Tibial nerve (tissue), 4 donors: ENCODE measurements around the gene VTI1A. TPM values are rescaled to one million over a fixed set of nuclear protein-coding genes. Genes with fewer than 3 reads are reported as not detected.

Experiments used
- DNase-seq, 2 donors: peaks; one replicate each; pipeline ENCODE4 v3.0.0-alpha.2; 2019; ENCODE audit warnings: low spot score in 2 of 2
- H3K27ac ChIP-seq, 4 donors: fragments of 200-600 bp; sonication (generic) in 3 of 4; one replicate each; pipeline ENCODE4 v1.5.1; 2017 to 2019; ENCODE audit warnings: mild to moderate bottlenecking in 1 of 4
- H3K27me3 ChIP-seq, 2 donors: fragments of 200-600 bp; sonication (generic) in 1 of 2; one replicate each; pipeline versions ENCODE4 v1.5.1 to v1.6.0; 2017 to 2019
- H3K36me3 ChIP-seq, 3 donors: fragments of 200-600 bp; sonication (generic); one replicate each; pipeline ENCODE4 v1.5.1; 2018 to 2019
- H3K4me1 ChIP-seq, 4 donors: fragments of 200-600 bp; sonication (generic) in 3 of 4; one replicate each; pipeline ENCODE4 v1.5.1; 2017 to 2019
- H3K4me3 ChIP-seq, 4 donors: fragments of 200-600 bp; sonication (generic) in 3 of 4; one replicate each; pipeline ENCODE4 v1.5.1; 2017 to 2019; ENCODE audit warnings: mild to moderate bottlenecking in 1 of 4, moderate library complexity in 1 of 4
- H3K9me3 ChIP-seq, 4 donors: fragments of 200-600 bp; sonication (generic) in 3 of 4; one replicate each; pipeline ENCODE4 v1.5.1; 2017 to 2019
- EP300 ChIP-seq, 2 donors: sonication (generic); formaldehyde crosslinking; IDR thresholded peaks; one replicate each; pipeline ENCODE4 v1.6.1; 2017; ENCODE audit warnings: antibody characterized with exemption in 2 of 2, mild to moderate bottlenecking in 1 of 2
- POLR2A ChIP-seq, 2 donors: fragments of 450-650 bp; IDR thresholded peaks; one replicate each; pipeline ENCODE4 v1.6.1; 2017; ENCODE audit warnings: antibody characterized with exemption in 2 of 2, mild to moderate bottlenecking in 2 of 2, moderate library complexity in 2 of 2
- WGBS, 2 donors: methylation state at CpG; one replicate each; pipeline ENCODE4 v1.1.5; 2018; 5-methylcytosine and 5-hydroxymethylcytosine counted together
- total RNA-seq, 4 donors: library from RNA; depleted of rRNA; stranded (reverse); fragments of >200 nt; gene quantifications; one replicate each; pipeline ENCODE4 v1.1.0, GENCODE V29; 2016
- TF ChIP-seq, protein P1 (sequence below), 5 experiments: fragments of 200-600 bp in 3 of 5; fragments of 450-650 bp in 2 of 5; sonication (generic) in 3 of 5; IDR thresholded peaks; one replicate each; pipeline ENCODE4 v1.5.1; 2016 to 2019; ENCODE audit warnings: antibody characterized with exemption in 5 of 5, mild to moderate bottlenecking in 3 of 5, moderate library complexity in 2 of 5

The VTI1A gene
- total RNA-seq, 4 donors from 2014 or later: 96.5 to 253 (median 127) TPM

DNA sequence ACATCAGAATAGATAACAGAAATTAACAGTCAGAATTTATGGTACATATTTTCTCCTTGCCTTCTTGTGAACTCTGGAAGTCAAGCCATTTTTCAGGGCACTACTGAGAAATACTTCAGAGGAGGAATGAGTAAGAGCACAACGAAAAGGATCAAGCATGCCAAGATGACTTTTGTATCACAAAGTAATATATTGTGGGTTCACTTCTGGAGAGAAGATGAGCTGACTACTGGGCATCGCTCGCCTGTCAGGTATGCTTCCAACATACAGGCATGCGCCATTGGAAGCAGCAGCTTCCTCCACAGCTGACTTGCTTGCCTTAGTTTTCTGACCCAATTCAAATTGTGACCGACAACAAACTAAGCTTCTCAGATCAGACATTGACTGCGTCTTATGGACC lies 137.3 kb downstream of the VTI1A start:
- no peak for TF ChIP-seq POLR2A (IDR thresholded peaks at IDR 0.05)
- TF ChIP-seq EP300 (IDR thresholded peaks at IDR 0.05): no peak
- TF ChIP-seq, protein P1, sequence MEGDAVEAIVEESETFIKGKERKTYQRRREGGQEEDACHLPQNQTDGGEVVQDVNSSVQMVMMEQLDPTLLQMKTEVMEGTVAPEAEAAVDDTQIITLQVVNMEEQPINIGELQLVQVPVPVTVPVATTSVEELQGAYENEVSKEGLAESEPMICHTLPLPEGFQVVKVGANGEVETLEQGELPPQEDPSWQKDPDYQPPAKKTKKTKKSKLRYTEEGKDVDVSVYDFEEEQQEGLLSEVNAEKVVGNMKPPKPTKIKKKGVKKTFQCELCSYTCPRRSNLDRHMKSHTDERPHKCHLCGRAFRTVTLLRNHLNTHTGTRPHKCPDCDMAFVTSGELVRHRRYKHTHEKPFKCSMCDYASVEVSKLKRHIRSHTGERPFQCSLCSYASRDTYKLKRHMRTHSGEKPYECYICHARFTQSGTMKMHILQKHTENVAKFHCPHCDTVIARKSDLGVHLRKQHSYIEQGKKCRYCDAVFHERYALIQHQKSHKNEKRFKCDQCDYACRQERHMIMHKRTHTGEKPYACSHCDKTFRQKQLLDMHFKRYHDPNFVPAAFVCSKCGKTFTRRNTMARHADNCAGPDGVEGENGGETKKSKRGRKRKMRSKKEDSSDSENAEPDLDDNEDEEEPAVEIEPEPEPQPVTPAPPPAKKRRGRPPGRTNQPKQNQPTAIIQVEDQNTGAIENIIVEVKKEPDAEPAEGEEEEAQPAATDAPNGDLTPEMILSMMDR (IDR thresholded peaks at IDR 0.05): no peak
- H3K4me3 ChIP-seq: no peak overlapping the region
- DNase-seq: no peak
- H3K36me3 ChIP-seq: no peaks in the 10 kb centered on the region
- H3K27me3 ChIP-seq: no peaks in the 10 kb centered on the region
- peaks cover 0 to 50% (median 20%) of the 10 kb centered on the region in 4 donors for H3K4me1 ChIP-seq
- peak overlapping the region in 1 of 4 donors; percentile 12 for H3K27ac ChIP-seq
- 88 to 92% methylated on average over 6 of the region's 6 CpGs for WGBS, 2 donors
- H3K9me3 ChIP-seq: no peaks in the 10 kb centered on the region

DNA sequence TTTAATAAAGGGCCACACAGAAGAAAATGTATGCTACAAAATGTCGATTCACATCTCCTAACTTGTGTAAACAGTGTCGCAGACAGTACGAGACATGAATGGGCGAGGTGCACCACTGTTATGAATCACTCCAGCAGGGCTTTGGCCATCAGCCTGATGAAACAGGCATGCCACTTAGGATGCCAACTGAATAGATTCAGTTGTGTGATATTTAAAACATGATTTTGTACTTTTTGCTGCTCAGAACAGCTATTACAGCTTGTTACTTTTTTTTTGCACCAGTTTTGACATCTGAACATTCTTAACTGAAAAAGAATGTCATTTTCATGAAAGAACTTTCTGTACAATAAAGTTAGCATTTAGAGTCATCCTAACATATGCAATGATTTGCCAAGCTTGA lies 138.1 kb downstream of the VTI1A start:
- DNase-seq: no peak
- H3K27me3 ChIP-seq: no peaks in the 10 kb centered on the region
- no peaks in the 10 kb centered on the region for H3K36me3 ChIP-seq
- TF ChIP-seq, protein P1 (IDR thresholded peaks at IDR 0.05): no peak
- no peak for TF ChIP-seq EP300 (IDR thresholded peaks at IDR 0.05)
- TF ChIP-seq POLR2A (IDR thresholded peaks at IDR 0.05): no peak
- WGBS, 2 donors: 35 to 57% methylated on average over 4 of the region's 4 CpGs
- H3K4me1 ChIP-seq: peaks cover 0 to 50% (median 20%) of the 10 kb centered on the region in 4 donors
- no peaks in the 10 kb centered on the region for H3K9me3 ChIP-seq
- H3K4me3 ChIP-seq: no peak overlapping the region
- peak overlapping the region in 1 of 4 donors; percentile 15 for H3K27ac ChIP-seq

DNA sequence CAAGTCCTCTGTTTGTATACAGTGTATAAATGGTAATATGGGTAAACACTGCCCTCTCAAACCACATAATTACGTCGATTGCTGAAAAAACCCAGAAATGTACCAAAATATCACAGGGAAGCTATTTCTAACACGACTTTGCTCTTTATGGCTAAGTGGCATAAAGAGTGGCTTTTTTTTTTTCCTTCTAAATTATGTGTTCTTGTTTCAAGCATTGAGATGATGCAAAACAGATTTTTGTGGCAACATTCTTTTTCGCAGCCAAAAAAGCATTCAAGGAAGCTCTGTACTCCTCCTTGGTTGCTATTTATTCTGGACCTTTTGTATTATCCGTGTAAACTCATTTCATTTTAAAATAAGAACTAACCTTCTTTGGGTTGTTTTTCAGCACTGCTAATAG lies 138.9 kb downstream of the VTI1A start:
- H3K4me1 ChIP-seq: peaks cover 0 to 50% (median 20%) of the 10 kb centered on the region in 4 donors
- WGBS, 2 donors: 35 to 36% methylated on average over 5 of the region's 5 CpGs

DNA sequence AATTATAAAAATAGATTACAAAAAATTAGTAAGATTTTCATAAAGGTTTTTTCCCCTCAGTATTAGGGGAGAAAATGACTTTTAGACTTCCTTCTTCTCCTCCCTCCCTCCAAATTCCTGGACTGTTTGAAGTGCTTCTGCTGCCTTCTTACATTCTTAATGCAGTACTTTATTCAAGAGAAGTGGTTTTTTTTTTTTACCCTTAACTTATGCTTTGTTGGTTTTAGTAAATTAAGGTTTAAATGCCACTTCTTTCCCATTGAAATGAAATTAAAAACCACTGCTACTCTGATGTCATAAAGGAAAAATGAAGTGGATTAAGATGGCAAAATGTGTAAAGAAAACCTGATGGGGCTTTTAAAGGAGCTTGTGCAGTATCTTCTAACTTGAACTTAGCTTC lies 140.7 kb downstream of the VTI1A start:
- TF ChIP-seq EP300 (IDR thresholded peaks at IDR 0.05): no peak
- TF ChIP-seq, protein P1 (IDR thresholded peaks at IDR 0.05): no peak
- no peak for DNase-seq
- H3K4me1 ChIP-seq: peaks cover 0 to 50% (median 20%) of the 10 kb centered on the region in 4 donors
- H3K27me3 ChIP-seq: no peaks in the 10 kb centered on the region
- no peak overlapping the region for H3K4me3 ChIP-seq
- H3K27ac ChIP-seq: no peak overlapping the region
- H3K9me3 ChIP-seq: no peaks in the 10 kb centered on the region
- peaks cover 0 to 7% (median 0%) of the 10 kb centered on the region in 3 donors for H3K36me3 ChIP-seq

More for the DNA sequence above, 138.9 kb downstream of the VTI1A start:
- no peaks in the 10 kb centered on the region for H3K27me3 ChIP-seq
- no peak overlapping the region for H3K4me3 ChIP-seq
- peak overlapping the region in 2 of 4 donors; percentile 14 to 15 for H3K27ac ChIP-seq
- H3K36me3 ChIP-seq: no peaks in the 10 kb centered on the region
- no peak for DNase-seq
- peak in 1 of 2 donors; percentile 10 for TF ChIP-seq EP300 (IDR thresholded peaks at IDR 0.05)
- TF ChIP-seq, protein P1 (IDR thresholded peaks at IDR 0.05): no peak
- no peaks in the 10 kb centered on the region for H3K9me3 ChIP-seq

GRCh38 chr10:112588225-112588990 lies 141.4 kb downstream of the VTI1A start:
- no peaks in the 10 kb centered on the region for H3K27me3 ChIP-seq
- no peak overlapping the region for H3K27ac ChIP-seq
- no peak overlapping the region for H3K4me3 ChIP-seq
- peaks cover 0 to 7% (median 0%) of the 10 kb centered on the region in 3 donors for H3K36me3 ChIP-seq
- no peaks in the 10 kb centered on the region for H3K9me3 ChIP-seq
- WGBS, 2 donors: 59 to 68% methylated on average over 5 of the region's 5 CpGs
- DNase-seq: no peak
- TF ChIP-seq, protein P1 (IDR thresholded peaks at IDR 0.05): no peak
- TF ChIP-seq POLR2A (IDR thresholded peaks at IDR 0.05): no peak
- no peak for TF ChIP-seq EP300 (IDR thresholded peaks at IDR 0.05)
- H3K4me1 ChIP-seq: peaks cover 0 to 44% (median 20%) of the 10 kb centered on the region in 4 donors
